DOHH2 (cell line): ENCODE data around the gene OLFML2A.

Experiments used
- H3F3A ChIP-seq: fragments of 200-600 bp; sonication (generic), shearing (Covaris generic); 2 replicates; pipeline ENCODE4 v1.6.0; 2016; ENCODE audit warnings: antibody characterized with exemption, mild to moderate bottlenecking; ENCODE audit not compliant: control insufficient read depth, insufficient read depth
- H3K27ac ChIP-seq: fragments of 200-600 bp; sonication (generic); 2 replicates; pipeline ENCODE4 v1.5.1; 2014; ENCODE audit warnings: low read depth, mild to moderate bottlenecking, low read length, moderate library complexity
- H3K27me3 ChIP-seq: fragments of 200-600 bp; sonication (generic); 2 replicates; pipeline ENCODE4 v1.6.1; 2014; ENCODE audit warnings: mild to moderate bottlenecking, low read length, mixed read lengths; ENCODE audit not compliant: control insufficient read depth
- H3K36me3 ChIP-seq: fragments of 200-600 bp; sonication (generic); 2 replicates; pipeline ENCODE4 v1.6.1; 2014; ENCODE audit warnings: mild to moderate bottlenecking, low read length, moderate library complexity, mixed read lengths; ENCODE audit not compliant: control insufficient read depth
- H3K4me1 ChIP-seq: fragments of 200-600 bp; sonication (generic); 2 replicates; pipeline ENCODE4 v1.6.1; 2014; ENCODE audit warnings: mild to moderate bottlenecking, low read length, mixed read lengths; ENCODE audit not compliant: control insufficient read depth
- H3K4me2 ChIP-seq: fragments of 200-600 bp; sonication (generic); 2 replicates; pipeline ENCODE4 v1.6.0; 2014; ENCODE audit warnings: mild to moderate bottlenecking, low read length, moderate library complexity
- H3K4me3 ChIP-seq: fragments of 200-600 bp; sonication (generic); 2 replicates; pipeline ENCODE4 v1.5.1; 2014; ENCODE audit warnings: mild to moderate bottlenecking, low read length, mixed read lengths
- H3K79me2 ChIP-seq: fragments of 200-600 bp; sonication (generic); 2 replicates; pipeline ENCODE4 v1.6.1; 2014; ENCODE audit warnings: mild to moderate bottlenecking, low read length, mixed read lengths; ENCODE audit not compliant: control insufficient read depth
- H3K9me2 ChIP-seq: fragments of 200-600 bp; sonication (generic); replicated peaks from 2 replicates; pipeline ENCODE4 v1.6.1; 2014; ENCODE audit warnings: mild to moderate bottlenecking, low read length, mixed read lengths; ENCODE audit not compliant: control insufficient read depth
- H3K9me3 ChIP-seq: fragments of 200-600 bp; sonication (generic); 2 replicates; pipeline ENCODE4 v1.6.1; 2014; ENCODE audit warnings: antibody characterized with exemption, low read length, mixed read lengths; ENCODE audit not compliant: control insufficient read depth, insufficient read depth
- H4K20me1 ChIP-seq: fragments of 200-600 bp; sonication (generic); 2 replicates; pipeline ENCODE4 v1.6.0; 2014; ENCODE audit warnings: low read depth, mild to moderate bottlenecking, antibody characterized with exemption, low read length, moderate library complexity; ENCODE audit not compliant: control insufficient read depth, insufficient read depth
- CTCF ChIP-seq: fragments of 200-600 bp; sonication (generic); IDR thresholded peaks from one replicate; pipeline ENCODE4 v1.5.1; 2014; ENCODE audit warnings: antibody characterized with exemption, mild to moderate bottlenecking, low read depth, low read length; ENCODE audit not compliant: poor library complexity, severe bottlenecking
- EZH2phosphoT487 ChIP-seq: fragments of 200-600 bp; sonication (generic); IDR thresholded peaks from 2 replicates; pipeline ENCODE4 v1.6.1; 2017; ENCODE audit warnings: borderline replicate concordance, mild to moderate bottlenecking, antibody characterized with exemption, low read length, moderate library complexity, mixed read lengths

The OLFML2A gene

DNA sequence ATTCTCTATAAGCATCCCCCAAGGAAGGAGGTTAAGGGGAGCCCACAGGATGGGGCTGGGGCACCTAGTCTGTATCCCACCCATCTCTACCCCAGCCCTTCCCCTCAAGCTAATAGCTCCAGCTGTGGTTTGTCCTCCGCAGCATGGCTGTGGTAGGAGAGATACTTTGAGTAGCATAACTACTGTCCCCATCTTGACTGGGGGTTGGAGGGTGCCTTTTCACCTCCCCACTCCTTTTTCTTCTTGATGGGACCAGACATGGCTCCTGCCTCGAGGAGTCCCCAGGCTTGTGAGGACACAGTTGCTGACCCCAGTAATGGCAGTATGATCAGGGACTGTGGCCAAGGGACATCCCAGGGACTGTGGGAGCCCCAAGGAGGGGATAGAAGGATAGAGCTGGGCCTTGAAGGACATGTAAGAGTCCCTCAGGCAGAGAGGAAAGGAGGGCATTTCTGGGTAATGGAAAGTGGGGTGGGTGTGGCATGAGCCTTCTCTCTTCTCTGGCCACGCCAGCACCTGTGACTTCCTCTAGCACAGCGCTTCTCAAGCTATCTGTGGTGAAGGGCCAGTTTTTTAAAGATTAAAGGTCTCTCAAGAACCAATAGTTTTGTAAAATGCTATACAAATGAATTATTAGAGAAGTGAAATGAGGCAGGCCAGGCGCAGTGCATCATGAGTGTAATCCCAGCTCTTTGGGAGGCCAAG is 14.0 kb downstream of the OLFML2A start:
- Histone ChIP-seq H3K27me3 (peaks cover 13% of the 10 kb centered on the region; the same call in 1 of the 2 replicates), H3K9me2 (no peaks in the 10 kb centered on the region), H3K4me2 (no peak overlapping the region), H4K20me1 (no peaks in the 10 kb centered on the region), H3F3A (no peaks in the 10 kb centered on the region), H3K36me3 (no peaks in the 10 kb centered on the region), H3K9me3 (no peaks in the 10 kb centered on the region), H3K27ac (no peak overlapping the region), H3K4me1 (no peaks in the 10 kb centered on the region), H3K79me2 (no peaks in the 10 kb centered on the region), H3K4me3 (no peak overlapping the region)
- no peak for TF ChIP-seq EZH2phosphoT487
- no peak for TF ChIP-seq CTCF

- no peaks in the 10 kb centered on the region for H3K4me1 ChIP-seq
- no peak overlapping the region for H3K4me3 ChIP-seq
- no peak for TF ChIP-seq EZH2phosphoT487
- no peak for TF ChIP-seq CTCF
- no peaks in the 10 kb centered on the region for H4K20me1 ChIP-seq
- H3K79me2 ChIP-seq, result no peaks in the 10 kb centered on the region
- no peak overlapping the region for H3K27ac ChIP-seq
- no peaks in the 10 kb centered on the region for H3K9me2 ChIP-seq
- H3K36me3 ChIP-seq, result no peaks in the 10 kb centered on the region
- no peaks in the 10 kb centered on the region for H3F3A ChIP-seq
- peaks cover 17% of the 10 kb centered on the region; the same call in 1 of the 2 replicates for H3K27me3 ChIP-seq
- no peaks in the 10 kb centered on the region for H3K9me3 ChIP-seq
- no peak overlapping the region for H3K4me2 ChIP-seq
Measured at GRCh38 chr9:124792257-124793014, 15.5 kb downstream of the OLFML2A start.

DNA sequence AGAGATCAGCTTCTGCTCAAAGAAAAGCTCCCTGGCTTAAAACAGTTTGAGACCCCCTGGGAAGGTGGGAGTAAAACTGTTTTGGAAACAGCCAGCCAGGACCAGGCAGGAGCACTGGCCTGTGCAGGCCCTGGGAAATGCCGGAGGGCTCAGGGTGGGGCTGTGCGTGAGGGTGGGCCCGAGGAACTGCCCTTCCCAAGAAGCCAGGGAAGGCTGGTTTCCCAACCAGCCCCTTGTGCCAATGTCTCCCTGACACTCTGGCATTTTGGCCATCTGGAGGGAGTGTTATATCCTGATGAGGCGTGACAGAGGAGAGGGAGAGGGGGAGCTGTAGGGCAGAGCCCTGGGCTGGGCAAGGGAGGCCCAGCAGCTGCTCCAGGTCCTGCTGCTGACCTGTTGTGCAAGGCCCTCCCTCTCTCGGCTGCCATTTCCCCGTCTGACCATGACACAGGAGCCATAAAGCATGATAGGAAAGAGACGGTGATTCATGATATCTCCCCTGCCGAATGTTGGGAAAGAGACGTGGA is 16.1 kb downstream of the OLFML2A start:
- Histone ChIP-seq H3K4me1 (no peaks in the 10 kb centered on the region), H3F3A (no peaks in the 10 kb centered on the region)

More for the DNA sequence above, 16.1 kb downstream of the OLFML2A start:
- H3K36me3 ChIP-seq, result no peaks in the 10 kb centered on the region
- no peak overlapping the region for H3K4me3 ChIP-seq
- no peaks in the 10 kb centered on the region for H3K9me3 ChIP-seq
- no peak overlapping the region for H3K27ac ChIP-seq
- no peak overlapping the region for H3K4me2 ChIP-seq
- peaks cover 18% of the 10 kb centered on the region; the same call in 1 of the 2 replicates for H3K27me3 ChIP-seq
- H3K79me2 ChIP-seq, result no peaks in the 10 kb centered on the region
- H3K9me2 ChIP-seq, result no peaks in the 10 kb centered on the region
- no peaks in the 10 kb centered on the region for H4K20me1 ChIP-seq
- TF ChIP-seq EZH2phosphoT487, result no peak
- no peak for TF ChIP-seq CTCF
